ENCODE measurements around the gene RNF38.
"Not testable (repeated sequence)": the region's sequence is repeated elsewhere in the genome, so short reads cannot be mapped to it uniquely, and the experiment has no call there.

RNF38 gene

GRCh38 chr9:36392489-36392888, 7.6 kb downstream of the RNF38 start:
- no peak overlapping the region for H3K4me3 ChIP-seq (ENCODE audit: insufficient read length, low read depth)
- no peaks in the 10 kb centered on the region for H3K27me3 ChIP-seq (ENCODE audit: insufficient read depth, insufficient read length)
- H3K9ac ChIP-seq (ENCODE audit: insufficient read length, low read depth): no peak overlapping the region
- peaks cover 3% of the 10 kb centered on the region for H3K4me1 ChIP-seq (ENCODE audit: insufficient read depth, insufficient read length)
- no peak for DNase-seq (ENCODE audit: low read depth, low spot score)
- H3K9me3 ChIP-seq (ENCODE audit: insufficient read depth, low read length): no peaks in the 10 kb centered on the region
- peaks cover 29% of the 10 kb centered on the region for H3K36me3 ChIP-seq (ENCODE audit: insufficient read depth, insufficient read length, low read length)
- TF ChIP-seq SUZ12 (IDR thresholded peaks at IDR 0.05; ENCODE audit: extremely low read depth, insufficient read depth, insufficient read length) (no peak), YY1 (IDR thresholded peaks at IDR 0.05; ENCODE audit: insufficient read depth, insufficient read length) (no peak)

GRCh38 chr9:36389590-36389989, 10.5 kb downstream of the RNF38 start:
- Histone ChIP-seq H3K4me1 (ENCODE audit: insufficient read depth, insufficient read length) (peaks cover 3% of the 10 kb centered on the region), H3K9me3 (ENCODE audit: insufficient read depth, low read length) (no peaks in the 10 kb centered on the region), H3K4me3 (ENCODE audit: insufficient read length, low read depth) (no peak overlapping the region), H3K36me3 (ENCODE audit: insufficient read depth, insufficient read length, low read length) (peaks cover 32% of the 10 kb centered on the region), H3K27me3 (ENCODE audit: insufficient read depth, insufficient read length) (no peaks in the 10 kb centered on the region), H3K9ac (ENCODE audit: insufficient read length, low read depth) (no peak overlapping the region)
- TF ChIP-seq ZNF274 (IDR thresholded peaks at IDR 0.05; ENCODE audit: low read depth, low read length) (no peak), SUZ12 (IDR thresholded peaks at IDR 0.05; ENCODE audit: extremely low read depth, insufficient read depth, insufficient read length) (no peak), YY1 (IDR thresholded peaks at IDR 0.05; ENCODE audit: insufficient read depth, insufficient read length) (no peak)
- DNase-seq (ENCODE audit: low read depth, low spot score): no peak

- H3K9ac ChIP-seq (ENCODE audit: insufficient read length, low read depth); DNase-seq (ENCODE audit: low read depth, low spot score); H3K4me3 ChIP-seq (ENCODE audit: insufficient read length, low read depth); H3K9me3 ChIP-seq (ENCODE audit: insufficient read depth, low read length); H3K4me1 ChIP-seq (ENCODE audit: insufficient read depth, insufficient read length); H3K27me3 ChIP-seq (ENCODE audit: insufficient read depth, insufficient read length): not testable (repeated sequence)
- H3K36me3 ChIP-seq (ENCODE audit: insufficient read depth, insufficient read length, low read length): peaks cover 28% of the 10 kb centered on the region
Observed at GRCh38 chr9:36386396-36386965, 13.6 kb downstream of the RNF38 start.

GRCh38 chr9:36382484-36382883, 17.6 kb downstream of the RNF38 start:
- H3K9me3 ChIP-seq (ENCODE audit: insufficient read depth, low read length): no peaks in the 10 kb centered on the region
- H3K9ac ChIP-seq (ENCODE audit: insufficient read length, low read depth): no peak overlapping the region

GRCh38 chr9:36364577-36364976, 35.5 kb downstream of the RNF38 start:
- DNase-seq (ENCODE audit: low read depth, low spot score): no peak
- TF ChIP-seq YY1 (IDR thresholded peaks at IDR 0.05; ENCODE audit: insufficient read depth, insufficient read length) (no peak), SUZ12 (IDR thresholded peaks at IDR 0.05; ENCODE audit: extremely low read depth, insufficient read depth, insufficient read length) (no peak), ZNF274 (IDR thresholded peaks at IDR 0.05; ENCODE audit: low read depth, low read length) (no peak)
- H3K27me3 ChIP-seq (ENCODE audit: insufficient read depth, insufficient read length): no peaks in the 10 kb centered on the region
- no peak overlapping the region for H3K9ac ChIP-seq (ENCODE audit: insufficient read length, low read depth)
- no peaks in the 10 kb centered on the region for H3K4me1 ChIP-seq (ENCODE audit: insufficient read depth, insufficient read length)
- no peaks in the 10 kb centered on the region for H3K9me3 ChIP-seq (ENCODE audit: insufficient read depth, low read length)
- no peak overlapping the region for H3K4me3 ChIP-seq (ENCODE audit: insufficient read length, low read depth)
- H3K36me3 ChIP-seq (ENCODE audit: insufficient read depth, insufficient read length, low read length): peaks cover 57% of the 10 kb centered on the region

More at GRCh38 chr9:36382484-36382883, 17.6 kb downstream of the RNF38 start:
- Histone ChIP-seq H3K4me1 (ENCODE audit: insufficient read depth, insufficient read length) (no peaks in the 10 kb centered on the region), H3K27me3 (ENCODE audit: insufficient read depth, insufficient read length) (no peaks in the 10 kb centered on the region), H3K4me3 (ENCODE audit: insufficient read length, low read depth) (no peak overlapping the region), H3K36me3 (ENCODE audit: insufficient read depth, insufficient read length, low read length) (peaks cover 12% of the 10 kb centered on the region)
- no peak for TF ChIP-seq SUZ12 (IDR thresholded peaks at IDR 0.05; ENCODE audit: extremely low read depth, insufficient read depth, insufficient read length)
- TF ChIP-seq YY1 (IDR thresholded peaks at IDR 0.05; ENCODE audit: insufficient read depth, insufficient read length): no peak
- no peak for TF ChIP-seq ZNF274 (IDR thresholded peaks at IDR 0.05; ENCODE audit: low read depth, low read length)
- no peak for DNase-seq (ENCODE audit: low read depth, low spot score)

- TF ChIP-seq SUZ12 (IDR thresholded peaks at IDR 0.05; ENCODE audit: extremely low read depth, insufficient read depth, insufficient read length) (no peak), ZNF274 (IDR thresholded peaks at IDR 0.05; ENCODE audit: low read depth, low read length) (no peak), YY1 (IDR thresholded peaks at IDR 0.05; ENCODE audit: insufficient read depth, insufficient read length) (no peak)
- peaks cover 45% of the 10 kb centered on the region for H3K36me3 ChIP-seq (ENCODE audit: insufficient read depth, insufficient read length, low read length)
- no peaks in the 10 kb centered on the region for H3K27me3 ChIP-seq (ENCODE audit: insufficient read depth, insufficient read length)
- H3K4me3 ChIP-seq (ENCODE audit: insufficient read length, low read depth): no peak overlapping the region
- no peaks in the 10 kb centered on the region for H3K9me3 ChIP-seq (ENCODE audit: insufficient read depth, low read length)
- no peaks in the 10 kb centered on the region for H3K4me1 ChIP-seq (ENCODE audit: insufficient read depth, insufficient read length)
- H3K9ac ChIP-seq (ENCODE audit: insufficient read length, low read depth): no peak overlapping the region
- no peak for DNase-seq (ENCODE audit: low read depth, low spot score)
Observed at GRCh38 chr9:36363448-36363847, 36.6 kb downstream of the RNF38 start.

- no peak for TF ChIP-seq ZNF274 (IDR thresholded peaks at IDR 0.05; ENCODE audit: low read depth, low read length)
- TF ChIP-seq YY1 (IDR thresholded peaks at IDR 0.05; ENCODE audit: insufficient read depth, insufficient read length): no peak
- Histone ChIP-seq H3K9me3 (ENCODE audit: insufficient read depth, low read length) (no peaks in the 10 kb centered on the region), H3K4me3 (ENCODE audit: insufficient read length, low read depth) (no peak overlapping the region), H3K36me3 (ENCODE audit: insufficient read depth, insufficient read length, low read length) (peaks cover 50% of the 10 kb centered on the region), H3K9ac (ENCODE audit: insufficient read length, low read depth) (no peak overlapping the region), H3K4me1 (ENCODE audit: insufficient read depth, insufficient read length) (no peaks in the 10 kb centered on the region), H3K27me3 (ENCODE audit: insufficient read depth, insufficient read length) (no peaks in the 10 kb centered on the region)
- DNase-seq (ENCODE audit: low read depth, low spot score): no peak
Observed at GRCh38 chr9:36358486-36358885, 41.6 kb downstream of the RNF38 start.

- Histone ChIP-seq H3K9ac (ENCODE audit: insufficient read length, low read depth) (no peak overlapping the region), H3K36me3 (ENCODE audit: insufficient read depth, insufficient read length, low read length) (peaks cover 55% of the 10 kb centered on the region), H3K9me3 (ENCODE audit: insufficient read depth, low read length) (no peaks in the 10 kb centered on the region)
Observed at GRCh38 chr9:36357639-36358038, 42.4 kb downstream of the RNF38 start.

More at GRCh38 chr9:36357639-36358038, 42.4 kb downstream of the RNF38 start:
- H3K4me1 ChIP-seq (ENCODE audit: insufficient read depth, insufficient read length): no peaks in the 10 kb centered on the region
- no peak for DNase-seq (ENCODE audit: low read depth, low spot score)
- H3K27me3 ChIP-seq (ENCODE audit: insufficient read depth, insufficient read length): no peaks in the 10 kb centered on the region
- no peak overlapping the region for H3K4me3 ChIP-seq (ENCODE audit: insufficient read length, low read depth)
- TF ChIP-seq SUZ12 (IDR thresholded peaks at IDR 0.05; ENCODE audit: extremely low read depth, insufficient read depth, insufficient read length) (no peak), ZNF274 (IDR thresholded peaks at IDR 0.05; ENCODE audit: low read depth, low read length) (no peak), YY1 (IDR thresholded peaks at IDR 0.05; ENCODE audit: insufficient read depth, insufficient read length) (no peak)

All from NT2/D1 (cell line).